Measurements from ENCODE around the gene ADAMTS18. TPM values are rescaled to one million over a fixed set of nuclear protein-coding genes. Genes with fewer than 3 reads are reported as not detected.

Gene ADAMTS18
- total RNA-seq, 1 donor from 2014 or later: not detected

DNA sequence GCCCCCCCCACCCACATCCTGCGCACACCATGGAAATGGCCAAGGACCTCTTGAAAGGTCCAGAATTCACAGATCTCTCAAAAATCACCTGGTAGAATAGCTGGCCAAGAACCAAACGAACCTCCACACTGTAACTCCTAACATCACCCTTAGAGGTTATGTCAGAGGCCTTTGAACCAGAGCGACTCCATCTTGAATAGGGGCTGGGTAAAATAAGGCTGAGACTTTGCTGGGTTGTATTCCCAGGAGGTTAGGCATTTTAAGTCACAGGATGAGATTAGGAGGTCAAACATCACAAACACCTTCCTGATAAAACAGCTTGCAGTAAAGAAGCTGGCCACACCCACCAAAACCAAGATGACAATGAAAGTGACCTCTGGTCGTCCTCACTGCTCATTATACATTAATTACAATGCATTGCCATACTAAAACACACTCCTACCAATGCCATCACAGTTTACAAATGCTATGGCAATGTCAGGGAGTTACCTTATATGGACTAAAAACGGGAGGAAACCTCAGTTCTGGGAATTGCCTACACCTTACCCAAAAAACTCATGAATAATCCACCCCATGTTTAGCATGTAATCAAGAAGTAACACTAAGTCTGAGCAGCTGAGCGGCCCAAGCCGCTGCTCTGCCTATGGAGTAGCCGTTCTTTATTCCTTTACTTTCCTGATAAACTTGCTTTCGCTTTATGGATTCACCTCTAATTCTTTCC is 200.9 kb downstream of the ADAMTS18 start:
- Mint-ChIP-seq H3K4me3 (no peak overlapping the region), H3K27ac (no peak overlapping the region), H3K36me3 (ENCODE audit: low read depth) (no peaks in the 10 kb centered on the region), H3K9me3 (no peaks in the 10 kb centered on the region), H3K27me3 (peaks cover 12% of the 10 kb centered on the region), H3K4me1 (peaks cover 4% of the 10 kb centered on the region)
- POLR2A ChIA-PET: no interaction called here
- ATAC-seq (ENCODE audit: low read depth) (no peak), DNase-seq (no peak)
- TF ChIP-seq, protein P1, sequence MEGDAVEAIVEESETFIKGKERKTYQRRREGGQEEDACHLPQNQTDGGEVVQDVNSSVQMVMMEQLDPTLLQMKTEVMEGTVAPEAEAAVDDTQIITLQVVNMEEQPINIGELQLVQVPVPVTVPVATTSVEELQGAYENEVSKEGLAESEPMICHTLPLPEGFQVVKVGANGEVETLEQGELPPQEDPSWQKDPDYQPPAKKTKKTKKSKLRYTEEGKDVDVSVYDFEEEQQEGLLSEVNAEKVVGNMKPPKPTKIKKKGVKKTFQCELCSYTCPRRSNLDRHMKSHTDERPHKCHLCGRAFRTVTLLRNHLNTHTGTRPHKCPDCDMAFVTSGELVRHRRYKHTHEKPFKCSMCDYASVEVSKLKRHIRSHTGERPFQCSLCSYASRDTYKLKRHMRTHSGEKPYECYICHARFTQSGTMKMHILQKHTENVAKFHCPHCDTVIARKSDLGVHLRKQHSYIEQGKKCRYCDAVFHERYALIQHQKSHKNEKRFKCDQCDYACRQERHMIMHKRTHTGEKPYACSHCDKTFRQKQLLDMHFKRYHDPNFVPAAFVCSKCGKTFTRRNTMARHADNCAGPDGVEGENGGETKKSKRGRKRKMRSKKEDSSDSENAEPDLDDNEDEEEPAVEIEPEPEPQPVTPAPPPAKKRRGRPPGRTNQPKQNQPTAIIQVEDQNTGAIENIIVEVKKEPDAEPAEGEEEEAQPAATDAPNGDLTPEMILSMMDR (IDR thresholded peaks at IDR 0.05): no peak
- intact Hi-C loops (cut with micrococcal nuclease): no loop called here
- CTCF ChIA-PET: interaction anchor here (8.0 kb wide), 1 partner anchor 350 kb away, joined by 125 read pairs; no protein-coding TSS in a partner anchor

Other genes starting within 250 kb of the ADAMTS18 start
- 70.7 and 73.2 TPM in 2 replicates for gene MON1B, start 243.8 kb downstream of the ADAMTS18 start, total RNA-seq
- gene SYCE1L, start 235.6 kb downstream of the ADAMTS18 start, total RNA-seq: 5.1 and 6.3 TPM in 2 replicates